OCI-LY3 (cell line): ENCODE data around the gene MAOA.

ENCODE experiments used
- H2AFZ ChIP-seq: fragments of 200-600, 300-600 bp; shearing (Covaris generic); 2 replicates; pipeline ENCODE4 v1.6.0; 2014; ENCODE audit warnings: antibody characterized with exemption, low read depth, low read length
- H3K27ac ChIP-seq: fragments of 200-600, 300-600 bp; sonication (generic); 2 replicates; pipeline ENCODE4 v1.5.1; 2014; ENCODE audit warnings: mild to moderate bottlenecking, low read length, moderate library complexity, mixed read lengths
- H3K27me3 ChIP-seq: fragments of 200-600, 300-600 bp; sonication (generic); 2 replicates; pipeline ENCODE4 v1.6.1; 2014; ENCODE audit warnings: low read depth, low read length, mixed read lengths
- H3K36me3 ChIP-seq: fragments of 200-600, 300-600 bp; sonication (generic); replicated peaks from 2 replicates; pipeline ENCODE3; 2014; ENCODE audit warnings: low read depth, low read length, mixed read lengths
- H3K4me1 ChIP-seq: fragments of 300-600, 200-600 bp; sonication (generic); 2 replicates; pipeline ENCODE4 v1.6.1; 2014; ENCODE audit warnings: low read length, mixed read lengths
- H3K4me2 ChIP-seq: fragments of 200-600, 300-600 bp; sonication (generic); 2 replicates; pipeline ENCODE4 v1.6.1; 2014; ENCODE audit warnings: low read length, mixed read lengths
- H3K4me3 ChIP-seq: fragments of 300-600, 200-600 bp; sonication (generic); 2 replicates; pipeline ENCODE4 v1.5.1; 2014; ENCODE audit warnings: antibody characterized with exemption, mild to moderate bottlenecking, low read length, moderate library complexity
- H3K79me2 ChIP-seq: fragments of 300-600, 200-600 bp; shearing (Covaris generic); 2 replicates; pipeline ENCODE4 v1.6.1; 2014; ENCODE audit warnings: mild to moderate bottlenecking, low read length, mixed read lengths
- H3K9ac ChIP-seq: fragments of 300-600, 200-600 bp; shearing (Covaris generic); 2 replicates; pipeline ENCODE4 v1.6.0; 2014; ENCODE audit warnings: mild to moderate bottlenecking, low read length, moderate library complexity
- H3K9me3 ChIP-seq: fragments of 200-600, 300-600 bp; shearing (Covaris generic); 2 replicates; pipeline ENCODE4 v1.6.1; 2014; ENCODE audit warnings: low read length, mixed read lengths; ENCODE audit not compliant: insufficient read depth
- H4K20me1 ChIP-seq: fragments of 200-600, 300-600 bp; sonication (generic); 2 replicates; pipeline ENCODE4 v1.6.1; 2016; ENCODE audit warnings: low read length, mixed read lengths; ENCODE audit not compliant: insufficient read depth
- EZH2phosphoT487 ChIP-seq: fragments of 200-600 bp; shearing (Covaris generic); IDR thresholded peaks from 2 replicates; pipeline ENCODE4 v1.6.1; 2018; ENCODE audit warnings: antibody characterized with exemption, mixed run types, low read depth
- TF ChIP-seq, protein P1 (sequence below): fragments of 200-600, 300-600 bp; sonication (generic); IDR thresholded peaks from 2 replicates; pipeline ENCODE4 v1.5.1; 2014; ENCODE audit warnings: antibody characterized with exemption, low read length, low read depth

MAOA gene

DNA sequence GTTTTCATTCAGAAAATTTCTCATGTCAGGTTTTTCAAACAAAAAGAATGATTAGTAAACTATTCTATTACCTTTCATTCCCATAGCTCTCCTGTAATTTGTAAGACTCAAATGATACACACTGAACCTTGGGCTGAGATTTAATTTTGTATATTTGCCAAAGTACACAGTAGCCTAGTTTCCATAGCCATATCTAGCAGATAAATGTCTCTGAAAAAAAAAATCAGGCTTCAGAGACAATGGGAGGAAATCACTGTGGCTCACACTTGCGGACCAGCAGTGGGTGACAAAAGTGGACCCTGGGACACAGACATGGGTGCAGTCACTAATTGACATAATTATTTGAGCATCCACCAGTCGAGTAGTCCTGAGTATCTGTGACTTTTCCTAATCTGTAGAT is 46.6 kb downstream of the MAOA start:
- no peak for TF ChIP-seq EZH2phosphoT487
- TF ChIP-seq, protein P1, sequence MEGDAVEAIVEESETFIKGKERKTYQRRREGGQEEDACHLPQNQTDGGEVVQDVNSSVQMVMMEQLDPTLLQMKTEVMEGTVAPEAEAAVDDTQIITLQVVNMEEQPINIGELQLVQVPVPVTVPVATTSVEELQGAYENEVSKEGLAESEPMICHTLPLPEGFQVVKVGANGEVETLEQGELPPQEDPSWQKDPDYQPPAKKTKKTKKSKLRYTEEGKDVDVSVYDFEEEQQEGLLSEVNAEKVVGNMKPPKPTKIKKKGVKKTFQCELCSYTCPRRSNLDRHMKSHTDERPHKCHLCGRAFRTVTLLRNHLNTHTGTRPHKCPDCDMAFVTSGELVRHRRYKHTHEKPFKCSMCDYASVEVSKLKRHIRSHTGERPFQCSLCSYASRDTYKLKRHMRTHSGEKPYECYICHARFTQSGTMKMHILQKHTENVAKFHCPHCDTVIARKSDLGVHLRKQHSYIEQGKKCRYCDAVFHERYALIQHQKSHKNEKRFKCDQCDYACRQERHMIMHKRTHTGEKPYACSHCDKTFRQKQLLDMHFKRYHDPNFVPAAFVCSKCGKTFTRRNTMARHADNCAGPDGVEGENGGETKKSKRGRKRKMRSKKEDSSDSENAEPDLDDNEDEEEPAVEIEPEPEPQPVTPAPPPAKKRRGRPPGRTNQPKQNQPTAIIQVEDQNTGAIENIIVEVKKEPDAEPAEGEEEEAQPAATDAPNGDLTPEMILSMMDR, result no peak
- Histone ChIP-seq H3K4me1 (no peaks in the 10 kb centered on the region), H3K27me3 (no peaks in the 10 kb centered on the region), H3K4me2 (no peak overlapping the region), H3K9ac (no peak overlapping the region), H3K36me3 (no peaks in the 10 kb centered on the region), H2AFZ (no peak overlapping the region), H3K79me2 (no peaks in the 10 kb centered on the region), H4K20me1 (no peaks in the 10 kb centered on the region), H3K27ac (no peak overlapping the region), H3K9me3 (no peaks in the 10 kb centered on the region), H3K4me3 (no peak overlapping the region)

DNA sequence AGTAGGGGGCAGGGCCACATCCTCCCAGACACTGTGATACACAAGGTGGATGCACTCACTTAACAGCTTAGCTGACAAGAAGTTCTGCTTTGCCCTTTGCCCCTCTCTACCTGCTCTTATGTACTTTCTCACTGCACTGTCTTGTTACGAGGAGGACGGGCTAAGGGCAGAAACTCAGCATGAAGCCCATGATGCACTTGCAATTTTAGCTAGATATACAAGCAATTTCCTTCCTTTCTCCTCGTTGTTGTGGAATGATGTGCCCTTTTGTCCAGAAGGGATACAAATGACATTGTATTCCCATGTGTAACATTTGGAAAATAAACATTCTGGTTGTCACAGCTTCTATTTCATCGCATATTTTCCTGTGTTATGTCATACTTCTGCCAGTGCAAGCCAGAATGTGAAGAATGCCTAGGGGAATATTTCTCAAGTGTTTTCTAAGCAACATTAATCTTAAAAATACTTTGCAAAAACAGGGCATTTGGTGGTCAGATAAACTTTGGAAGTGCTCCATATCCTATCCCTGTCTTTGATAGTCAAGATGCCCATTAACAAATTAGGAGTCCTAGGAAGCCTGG is 47.2 kb downstream of the MAOA start:
- no peaks in the 10 kb centered on the region for H3K9me3 ChIP-seq
- no peaks in the 10 kb centered on the region for H4K20me1 ChIP-seq
- H3K4me1 ChIP-seq, result no peaks in the 10 kb centered on the region
- H3K4me2 ChIP-seq, result no peak overlapping the region
- no peak overlapping the region for H3K4me3 ChIP-seq
- H3K27ac ChIP-seq, result no peak overlapping the region
- no peak overlapping the region for H2AFZ ChIP-seq
- H3K36me3 ChIP-seq, result no peaks in the 10 kb centered on the region
- TF ChIP-seq, protein P1, result no peak
- no peak for TF ChIP-seq EZH2phosphoT487
- no peaks in the 10 kb centered on the region for H3K27me3 ChIP-seq
- H3K9ac ChIP-seq, result no peak overlapping the region
- H3K79me2 ChIP-seq, result no peaks in the 10 kb centered on the region

DNA sequence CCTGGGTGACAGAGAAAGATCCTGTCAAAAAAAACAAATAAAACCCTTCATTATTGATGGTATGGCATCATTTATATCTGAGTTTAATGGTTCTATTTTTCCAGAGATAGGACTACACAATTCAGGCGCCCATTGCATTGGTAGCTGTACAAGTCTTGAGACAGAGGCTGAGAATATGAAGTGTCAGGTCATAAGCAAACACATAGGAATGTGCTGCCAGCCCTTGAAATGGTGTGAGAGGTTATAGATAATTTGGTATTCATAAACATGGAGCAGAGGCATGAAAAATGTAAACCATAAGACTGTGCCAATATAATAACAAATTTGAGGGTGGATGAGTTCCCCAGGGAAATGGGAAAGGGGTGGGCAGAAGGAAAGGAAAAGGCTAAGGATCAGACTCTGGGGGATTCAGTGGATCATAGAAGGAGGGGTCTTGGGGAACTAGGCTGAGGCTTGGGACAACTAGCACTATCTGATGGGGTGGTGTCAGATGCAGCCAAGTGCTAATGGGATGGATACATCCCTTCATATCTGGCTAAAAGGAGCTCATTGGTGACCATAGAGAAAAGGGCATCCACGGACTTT is 50.8 kb downstream of the MAOA start:
- TF ChIP-seq, protein P1, result no peak
- no peak for TF ChIP-seq EZH2phosphoT487
- Histone ChIP-seq H3K27me3 (no peaks in the 10 kb centered on the region), H3K9ac (no peak overlapping the region), H2AFZ (no peak overlapping the region), H3K4me3 (no peak overlapping the region), H4K20me1 (no peaks in the 10 kb centered on the region), H3K79me2 (no peaks in the 10 kb centered on the region), H3K4me1 (no peaks in the 10 kb centered on the region), H3K4me2 (no peak overlapping the region), H3K9me3 (no peaks in the 10 kb centered on the region), H3K27ac (no peak overlapping the region), H3K36me3 (no peaks in the 10 kb centered on the region)

DNA sequence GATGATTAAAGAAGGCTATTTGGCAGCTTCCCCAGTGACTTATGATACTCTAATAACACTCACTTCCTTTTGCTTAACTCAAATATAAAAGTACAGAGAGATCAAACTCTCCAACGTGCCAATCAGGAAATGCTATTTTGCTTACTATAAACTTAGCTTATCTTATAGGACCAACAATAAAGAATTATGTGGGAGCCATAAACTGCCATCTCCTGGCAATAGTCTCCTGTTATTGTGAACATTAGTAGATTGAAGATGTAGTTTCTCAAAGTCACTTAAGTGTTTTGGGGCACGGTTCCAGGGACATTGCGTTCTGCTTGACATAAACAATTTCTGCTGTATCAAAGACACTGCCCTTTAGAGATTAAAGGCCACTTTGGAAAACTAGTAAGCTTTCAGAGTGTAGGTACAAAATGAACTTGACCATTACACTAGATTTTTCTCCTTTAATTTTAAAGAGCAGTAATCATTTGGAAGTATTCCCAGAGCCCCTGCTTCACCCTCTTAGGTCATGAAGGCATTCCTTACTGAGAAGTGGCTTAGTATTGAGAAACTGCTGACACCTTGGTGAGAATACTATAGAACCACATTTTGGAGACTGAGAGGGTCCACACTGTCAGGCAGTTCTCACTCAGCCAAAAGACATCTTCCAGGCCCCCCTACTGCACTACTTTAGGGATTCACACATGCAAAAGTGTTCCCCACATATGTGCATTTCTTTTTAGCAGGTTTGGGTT is 51.9 kb downstream of the MAOA start:
- no peak overlapping the region for H3K4me3 ChIP-seq
- no peak overlapping the region for H3K9ac ChIP-seq
- no peaks in the 10 kb centered on the region for H3K9me3 ChIP-seq
- H3K4me1 ChIP-seq, result no peaks in the 10 kb centered on the region
- TF ChIP-seq, protein P1, result no peak
- TF ChIP-seq EZH2phosphoT487, result no peak
- H3K27me3 ChIP-seq, result no peaks in the 10 kb centered on the region
- no peak overlapping the region for H3K27ac ChIP-seq
- H3K79me2 ChIP-seq, result no peaks in the 10 kb centered on the region
- H3K36me3 ChIP-seq, result no peaks in the 10 kb centered on the region
- H2AFZ ChIP-seq, result no peak overlapping the region
- H4K20me1 ChIP-seq, result no peaks in the 10 kb centered on the region
- H3K4me2 ChIP-seq, result no peak overlapping the region
